Skeletal muscle cell (primary cell): ENCODE data around the gene PLEKHF1.

ENCODE experiments used
- DNase-seq: peaks from one replicate; pipeline ENCODE4 v3.0.0-alpha.2; 2010; ENCODE audit warnings: low read depth
- H3K4me3 ChIP-seq: 2 replicates; pipeline ENCODE4 v1.5.1; 2011; ENCODE audit warnings: low read depth, mild to moderate bottlenecking, control low read depth, low read length, moderate library complexity

PLEKHF1 gene

DNA sequence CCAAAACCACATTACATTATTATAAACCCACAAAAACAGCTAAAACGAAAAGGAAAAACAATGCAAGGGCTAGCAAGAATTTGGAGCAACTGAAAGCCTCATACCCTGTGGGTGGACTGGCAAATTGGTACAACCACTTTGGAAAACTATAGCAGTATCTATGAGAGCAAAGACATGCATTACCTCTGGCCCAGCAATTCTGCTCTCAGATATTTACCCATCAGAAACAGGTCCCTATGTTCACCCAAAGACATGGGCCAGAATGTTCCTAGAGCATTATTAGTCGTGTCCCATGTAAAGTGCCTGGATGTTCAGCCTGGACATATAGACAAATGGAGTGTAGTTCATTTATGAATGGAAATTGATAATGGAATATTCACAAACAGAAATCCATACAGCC lies 31.3 kb upstream of the PLEKHF1 start:
- no peak for DNase-seq
- no peak overlapping the region for H3K4me3 ChIP-seq

DNA sequence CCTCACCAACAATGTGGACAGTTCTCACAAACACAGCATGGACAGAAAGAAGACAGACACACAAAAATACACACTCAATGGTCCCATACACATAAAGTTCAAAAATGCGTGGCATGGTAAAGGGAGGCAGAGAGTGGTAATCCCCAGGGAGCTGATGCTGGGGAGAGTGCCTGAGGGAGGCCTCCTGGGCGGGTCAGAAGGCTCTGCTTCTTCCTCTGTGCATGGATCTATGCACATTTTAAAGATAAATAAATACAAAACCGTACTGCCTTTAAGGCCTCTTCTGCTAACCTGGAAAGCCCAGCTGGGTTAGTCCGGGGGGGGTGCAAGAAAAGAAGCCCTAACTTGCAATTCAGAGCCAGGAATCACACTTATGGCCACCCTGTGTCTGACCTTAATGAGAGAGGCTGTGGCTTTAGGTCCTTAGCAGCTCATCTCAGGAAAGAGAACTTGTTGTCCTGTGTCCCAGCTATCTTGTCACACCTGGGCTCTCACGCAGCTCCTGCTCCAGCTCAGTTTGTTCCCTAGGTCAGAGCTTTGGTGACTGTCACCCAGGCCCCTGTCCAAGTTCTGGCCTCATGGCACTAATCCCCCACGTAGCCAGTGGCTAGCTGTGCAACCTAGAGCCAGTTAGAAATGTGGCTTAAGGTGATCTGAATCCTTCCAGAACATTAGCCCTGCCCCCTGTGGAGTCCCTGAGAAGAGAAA lies 30.7 kb upstream of the PLEKHF1 start:
- H3K4me3 ChIP-seq: no peak overlapping the region
- DNase-seq: no peak

DNA sequence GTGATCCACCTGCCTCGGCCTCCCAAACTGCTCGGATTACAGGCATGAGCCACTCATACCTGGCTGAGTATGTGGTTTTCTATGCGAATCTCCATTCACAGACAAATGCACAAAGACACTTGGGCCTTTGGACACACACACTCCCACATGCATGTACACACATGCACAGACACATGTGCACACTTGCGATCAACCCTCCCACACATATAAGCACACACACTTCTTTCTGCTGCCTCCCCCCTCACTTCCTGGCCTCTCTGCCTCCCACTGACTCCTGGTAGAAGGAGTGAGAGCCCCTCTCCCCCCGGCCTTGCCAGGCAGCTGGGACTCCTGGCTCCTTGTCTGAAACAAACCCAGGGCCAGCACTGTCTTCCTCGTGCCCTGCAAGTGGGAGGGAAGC lies 29.3 kb upstream of the PLEKHF1 start:
- no peak overlapping the region for H3K4me3 ChIP-seq
- no peak for DNase-seq

DNA sequence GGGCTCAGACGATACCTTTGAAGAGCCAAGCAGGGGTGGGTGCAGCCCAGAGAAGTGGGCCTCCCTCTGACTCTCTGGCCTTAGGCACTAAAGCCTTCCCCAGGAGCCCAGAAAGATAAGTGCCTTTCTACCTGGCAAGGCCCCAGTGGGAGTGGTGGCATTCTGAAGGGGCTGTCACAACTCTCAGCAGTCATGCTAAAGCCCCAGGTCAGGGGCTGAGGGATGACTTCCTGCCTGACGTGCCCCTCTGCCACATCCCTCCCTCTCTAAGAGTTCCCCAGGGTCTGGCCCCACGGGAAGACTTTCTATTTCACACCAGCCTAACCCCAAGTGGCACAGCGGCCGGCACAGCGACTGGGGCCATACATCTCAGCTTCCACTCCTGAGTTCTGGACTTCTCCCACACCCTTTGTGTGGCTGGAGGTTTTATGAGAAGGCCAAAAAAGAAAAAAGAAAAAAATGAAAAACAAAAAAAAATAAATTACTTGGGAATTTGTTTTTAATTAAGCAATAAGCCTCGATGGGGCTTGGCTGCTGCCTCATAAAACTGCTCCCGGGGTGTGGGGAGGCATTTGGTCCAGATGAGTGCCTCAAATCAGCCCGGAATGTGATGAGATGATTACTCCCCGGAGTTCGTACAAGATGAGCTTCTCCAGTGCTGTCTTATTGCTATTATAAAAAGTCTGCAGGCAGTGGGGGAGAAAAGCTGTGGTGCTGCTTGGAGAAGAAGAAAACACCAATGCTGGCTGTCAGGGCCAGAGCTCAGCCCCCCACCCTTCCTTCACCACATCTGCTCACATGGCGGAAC lies 28.5 kb upstream of the PLEKHF1 start:
- H3K4me3 ChIP-seq: no peak overlapping the region
- DNase-seq: no peak

DNA sequence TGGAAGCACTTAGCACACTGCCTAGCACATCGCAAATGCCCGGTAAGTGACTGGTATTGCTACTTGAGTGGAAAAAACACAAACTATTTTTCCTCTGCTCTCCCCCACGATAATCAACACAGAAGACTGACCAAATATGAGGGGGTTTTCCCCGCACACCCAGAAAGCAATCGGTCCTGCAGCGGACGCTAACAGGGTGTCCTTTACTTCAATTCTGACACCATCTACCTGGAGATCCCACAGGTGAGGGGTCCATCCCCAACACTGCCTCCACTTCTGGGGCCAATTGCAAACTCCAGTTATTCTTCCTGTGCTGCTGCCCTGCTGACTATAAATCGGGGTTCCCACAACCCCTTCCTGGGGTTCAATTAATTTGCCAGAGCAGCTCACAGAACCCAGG lies 26.2 kb upstream of the PLEKHF1 start:
- no peak for DNase-seq
- H3K4me3 ChIP-seq: no peak overlapping the region

DNA sequence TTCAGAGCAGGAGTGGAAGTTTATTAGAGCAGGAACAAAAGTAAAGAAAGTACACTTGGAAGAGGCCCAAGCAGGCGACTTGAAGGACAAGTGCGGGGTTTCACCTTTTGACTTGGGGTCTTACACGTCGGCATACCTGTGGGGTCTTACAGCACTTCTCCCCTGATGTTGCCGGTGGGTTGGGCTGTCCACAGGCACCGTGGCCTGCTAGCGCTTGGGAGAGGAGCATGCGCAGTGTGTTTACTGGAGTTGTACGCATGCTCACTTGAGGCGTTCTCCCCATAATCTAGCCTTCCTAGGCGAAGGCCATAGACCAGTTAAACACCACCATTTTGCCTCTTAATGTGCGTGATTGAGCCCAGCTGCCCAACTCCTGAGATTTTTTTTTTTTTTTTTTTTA lies 25.0 kb upstream of the PLEKHF1 start:
- no peak for DNase-seq
- no peak overlapping the region for H3K4me3 ChIP-seq

DNA sequence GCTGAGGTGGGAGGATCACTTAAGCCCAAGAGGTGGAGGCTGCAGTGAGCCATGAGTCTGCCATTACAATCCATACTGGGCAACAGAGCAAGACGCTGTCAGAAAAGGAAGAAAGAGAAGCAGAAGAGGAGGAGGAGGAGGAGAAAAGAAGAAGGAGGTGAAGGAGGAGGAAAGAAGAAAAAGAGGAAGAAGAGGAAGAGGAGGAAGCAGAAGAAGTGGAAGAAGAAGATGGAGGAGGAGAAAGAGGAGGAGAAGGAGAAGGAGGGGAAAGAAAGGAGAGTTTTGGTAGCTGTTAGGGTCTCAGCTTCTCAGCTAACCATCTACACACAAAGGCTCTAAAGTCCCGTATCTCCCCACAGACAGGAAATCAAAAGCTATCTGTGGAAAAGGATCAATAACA lies 23.7 kb upstream of the PLEKHF1 start:
- no peak for DNase-seq

DNA sequence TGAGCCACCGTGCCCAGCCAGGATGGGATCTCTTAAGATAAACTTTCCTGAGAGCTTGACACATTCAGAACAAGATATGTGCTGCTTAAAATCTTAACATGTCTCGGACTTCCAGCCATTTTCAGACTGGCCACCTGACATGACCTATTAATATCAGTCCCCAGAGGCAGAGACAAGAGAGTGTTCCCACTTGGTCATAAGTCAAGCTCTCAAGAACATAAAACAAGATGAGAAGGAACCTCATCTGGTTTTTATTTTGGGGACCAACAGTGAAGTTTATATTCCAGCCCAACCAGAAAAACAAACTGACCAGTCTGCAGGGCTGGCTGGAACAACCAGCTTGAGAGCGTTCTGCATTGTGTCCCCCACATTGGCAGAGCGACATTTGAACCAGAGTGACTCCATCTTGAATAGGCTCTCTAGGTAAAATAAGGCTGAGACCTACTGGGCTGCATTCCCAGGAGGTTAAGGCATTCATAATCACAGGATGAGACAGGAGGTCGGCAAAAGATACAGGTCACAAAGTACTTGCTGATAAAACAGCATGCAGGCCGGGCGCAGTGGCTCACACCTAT lies 21.8 kb upstream of the PLEKHF1 start:
- H3K4me3 ChIP-seq: no peak overlapping the region
- DNase-seq: no peak

More for the DNA sequence above, 23.7 kb upstream of the PLEKHF1 start:
- H3K4me3 ChIP-seq: no peak overlapping the region

DNA sequence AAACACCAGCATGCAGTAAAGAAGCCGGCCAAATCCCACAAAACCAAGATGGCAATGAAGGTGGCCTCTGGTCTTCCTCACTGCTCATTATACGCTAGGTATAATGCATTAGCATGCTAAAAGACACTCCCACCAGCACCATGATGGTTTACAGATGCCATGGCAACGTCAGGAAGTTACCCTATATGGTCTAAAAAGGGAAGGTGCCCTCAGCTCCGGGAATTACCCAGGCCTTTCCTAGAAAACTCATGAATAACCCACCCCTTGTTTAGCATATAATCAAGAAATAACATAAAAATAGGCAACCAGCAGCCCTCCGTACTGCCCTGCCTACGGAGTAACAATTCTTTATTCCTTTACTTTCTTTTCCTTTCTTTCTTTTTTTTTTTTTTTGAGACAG lies 21.1 kb upstream of the PLEKHF1 start:
- no peak overlapping the region for H3K4me3 ChIP-seq
- no peak for DNase-seq

DNA sequence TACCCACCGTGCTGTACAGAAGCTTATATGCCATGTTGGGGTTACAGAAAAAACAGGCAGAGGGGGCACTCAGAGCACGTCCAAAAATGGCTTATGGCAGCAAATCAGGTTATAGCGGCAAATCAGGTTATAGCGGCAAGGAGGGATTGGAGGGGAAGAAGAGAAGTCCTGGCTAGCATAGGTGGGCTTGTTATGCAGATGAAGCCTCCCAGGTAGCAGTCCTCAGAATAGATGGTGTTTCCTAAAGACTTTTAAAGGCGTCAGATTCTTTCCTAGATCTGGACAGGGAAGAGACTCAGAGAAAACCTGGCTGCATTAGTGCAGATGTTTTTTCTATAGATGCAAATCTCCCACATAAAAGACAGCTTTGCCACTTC lies 19.8 kb upstream of the PLEKHF1 start:
- no peak for DNase-seq
- no peak overlapping the region for H3K4me3 ChIP-seq

DNA sequence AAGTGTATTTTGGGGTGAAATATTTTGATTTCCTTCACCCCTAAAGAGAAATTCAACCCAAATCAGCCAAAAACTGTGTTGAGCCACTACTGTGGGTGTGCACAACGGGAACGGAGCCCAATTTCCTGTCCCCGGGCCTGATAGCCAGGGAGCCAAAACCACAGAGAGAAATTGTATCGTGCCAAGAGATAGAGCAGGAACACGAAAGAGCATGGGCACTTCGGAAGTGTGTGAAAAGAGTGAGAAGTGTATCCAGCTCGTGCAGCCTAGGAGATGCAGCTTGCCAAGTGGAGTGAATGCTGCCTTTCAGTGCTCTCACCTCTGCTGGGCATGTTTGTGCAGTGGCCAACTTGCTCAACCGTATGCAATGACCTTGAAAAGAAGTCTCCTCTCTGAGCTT lies 19.4 kb upstream of the PLEKHF1 start:
- DNase-seq: no peak
- H3K4me3 ChIP-seq: no peak overlapping the region

DNA sequence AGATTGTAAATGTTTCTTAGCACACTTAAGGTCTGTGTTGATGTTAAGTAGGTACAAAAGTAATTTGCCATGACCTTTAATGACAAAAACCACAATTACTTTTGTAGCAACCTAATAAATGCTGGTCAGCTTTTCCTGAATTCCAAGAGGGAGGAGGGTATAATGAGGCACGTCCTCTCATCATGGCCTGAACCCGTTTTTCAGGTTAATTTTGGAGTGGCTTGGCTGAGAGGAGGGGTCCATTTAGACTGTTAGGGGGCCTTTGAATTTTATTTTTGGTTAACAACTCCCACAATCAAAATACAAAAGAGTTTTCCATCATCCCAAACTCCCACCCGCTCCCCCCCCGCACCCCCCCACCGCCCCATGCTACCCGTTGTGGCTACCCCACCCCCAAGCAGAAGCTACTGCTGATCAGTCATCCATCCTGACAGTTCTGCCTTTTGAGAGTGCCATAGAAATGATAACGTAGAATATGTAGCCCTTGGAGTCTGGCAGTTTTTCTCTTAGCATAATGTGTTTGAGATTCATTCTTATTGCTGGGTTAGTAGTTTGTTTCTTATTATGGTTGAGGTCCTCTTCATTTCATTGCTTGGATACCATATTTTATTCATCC lies 14.4 kb upstream of the PLEKHF1 start:
- no peak overlapping the region for H3K4me3 ChIP-seq
- no peak for DNase-seq

DNA sequence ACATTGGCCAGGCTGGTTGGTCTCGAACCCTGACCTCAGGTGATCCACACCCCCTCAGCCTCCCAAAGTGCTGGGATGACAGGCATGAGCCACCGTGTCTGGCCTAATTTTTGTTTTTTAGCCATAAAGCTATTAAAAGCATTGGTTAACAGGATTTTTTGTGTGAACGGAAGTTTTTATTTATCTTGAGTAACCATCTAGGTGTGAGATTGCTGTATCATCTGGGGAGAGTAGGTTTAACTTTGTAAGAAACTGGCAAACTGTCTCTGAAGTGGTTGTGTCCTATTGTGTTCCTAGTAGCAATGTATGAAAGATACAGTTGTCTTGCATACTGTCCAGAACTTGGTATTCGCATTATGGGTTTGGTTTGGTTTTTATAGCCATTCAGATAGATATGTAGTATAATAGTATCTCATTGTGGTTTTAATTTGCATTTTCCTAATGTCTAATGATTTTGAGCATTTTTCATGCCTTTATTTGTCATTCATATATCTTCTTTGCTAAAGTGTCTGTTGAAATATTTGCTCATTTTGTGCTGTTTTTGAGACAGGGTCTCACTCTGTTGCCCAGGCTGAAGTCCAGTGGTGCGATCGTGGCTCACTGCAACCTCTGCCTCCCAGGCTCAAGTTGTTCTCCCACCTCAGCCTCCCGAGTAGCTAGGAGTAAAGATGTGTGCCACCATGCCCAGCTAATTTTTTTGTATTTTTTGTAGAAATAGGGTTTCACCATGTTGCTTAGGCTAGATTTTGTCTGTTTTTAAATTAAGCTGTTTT lies 13.5 kb upstream of the PLEKHF1 start:
- no peak for DNase-seq
- no peak overlapping the region for H3K4me3 ChIP-seq

DNA sequence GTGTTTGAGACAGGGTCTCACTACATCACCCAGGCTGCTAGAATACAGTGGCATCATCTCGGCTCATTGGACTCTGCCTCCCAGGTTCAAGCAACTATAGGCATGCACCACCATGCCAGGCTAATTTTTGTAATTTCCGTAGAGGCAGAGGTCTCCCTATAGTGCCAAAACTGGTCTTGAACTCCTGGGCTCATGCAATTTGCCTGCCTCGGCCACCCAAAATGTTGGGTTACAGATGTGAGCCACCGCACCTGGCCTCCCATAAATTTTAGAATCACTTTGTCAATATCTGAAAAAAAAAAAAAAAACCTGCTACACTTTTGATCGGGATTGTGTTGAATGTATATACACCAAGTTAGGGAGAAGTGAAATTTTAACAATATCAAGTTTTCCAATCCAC lies 11.9 kb upstream of the PLEKHF1 start:
- no peak for DNase-seq
- no peak overlapping the region for H3K4me3 ChIP-seq

DNA sequence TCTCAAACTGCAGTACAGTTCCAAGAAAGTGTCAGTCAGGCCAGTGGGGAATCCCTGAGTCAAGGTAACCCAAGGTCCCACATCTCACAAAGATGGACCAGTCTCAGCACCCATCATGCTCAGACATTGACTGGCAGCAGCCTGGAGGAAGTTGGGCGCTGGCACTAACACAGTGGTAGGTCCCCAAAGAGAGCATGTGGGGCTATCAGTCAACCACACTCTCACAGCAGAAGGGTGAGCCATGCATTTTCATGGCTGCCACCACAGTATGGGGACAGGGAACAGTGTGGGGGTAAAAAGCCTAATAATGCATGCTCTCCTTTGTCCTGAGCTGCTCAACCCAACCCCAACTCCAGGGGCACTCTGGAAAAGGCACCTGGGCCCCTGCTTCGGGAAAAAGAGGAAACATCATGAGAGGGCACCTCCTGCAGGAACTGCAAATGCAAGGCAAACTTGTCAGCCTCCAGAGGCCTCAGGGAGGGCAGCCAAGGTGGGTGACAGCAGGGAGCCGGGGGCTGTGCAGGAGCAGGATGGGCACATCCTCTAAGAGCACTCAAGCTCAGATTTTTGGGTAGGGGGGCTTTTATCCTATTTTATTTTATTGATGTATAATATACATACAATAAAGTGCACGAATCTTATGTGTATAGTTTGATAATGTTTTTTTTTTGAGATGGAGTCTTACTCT lies 9.5 kb upstream of the PLEKHF1 start:
- H3K4me3 ChIP-seq: no peak overlapping the region
- DNase-seq: no peak

DNA sequence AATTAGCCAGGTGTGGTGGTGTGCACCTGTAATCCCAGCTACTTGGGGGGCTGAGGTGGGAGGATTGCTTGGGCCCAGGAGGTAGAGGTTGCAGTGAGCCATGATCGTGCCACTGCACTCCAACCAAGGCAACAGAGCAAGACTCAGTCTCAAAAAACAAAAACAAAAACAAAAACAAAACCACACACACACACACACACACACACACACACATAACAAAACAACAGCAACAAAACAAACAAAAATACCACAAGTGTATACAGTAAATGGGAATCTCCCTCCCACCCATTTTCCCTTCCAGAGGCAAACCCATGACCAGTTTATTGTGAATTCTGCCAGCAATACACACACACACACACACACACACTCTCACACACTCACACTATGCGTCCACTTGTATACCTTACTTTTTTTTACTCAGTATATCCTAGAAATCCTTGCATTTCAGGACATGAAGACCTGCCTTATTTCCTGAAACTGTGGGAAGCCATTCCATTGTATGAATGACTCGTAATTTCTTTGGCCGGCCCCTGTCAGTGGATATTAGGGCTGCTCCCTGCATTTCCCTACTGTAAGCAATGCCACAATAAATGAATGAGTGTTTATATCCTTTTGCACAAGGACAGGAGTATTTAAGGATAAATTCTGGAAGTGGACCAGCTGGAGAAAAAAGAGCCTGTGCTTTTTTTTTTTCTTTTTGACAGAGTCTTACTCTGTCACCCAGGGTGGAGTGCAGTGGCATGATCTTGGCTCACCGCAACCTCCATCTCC lies 6.9 kb upstream of the PLEKHF1 start:
- no peak for DNase-seq
- no peak overlapping the region for H3K4me3 ChIP-seq

DNA sequence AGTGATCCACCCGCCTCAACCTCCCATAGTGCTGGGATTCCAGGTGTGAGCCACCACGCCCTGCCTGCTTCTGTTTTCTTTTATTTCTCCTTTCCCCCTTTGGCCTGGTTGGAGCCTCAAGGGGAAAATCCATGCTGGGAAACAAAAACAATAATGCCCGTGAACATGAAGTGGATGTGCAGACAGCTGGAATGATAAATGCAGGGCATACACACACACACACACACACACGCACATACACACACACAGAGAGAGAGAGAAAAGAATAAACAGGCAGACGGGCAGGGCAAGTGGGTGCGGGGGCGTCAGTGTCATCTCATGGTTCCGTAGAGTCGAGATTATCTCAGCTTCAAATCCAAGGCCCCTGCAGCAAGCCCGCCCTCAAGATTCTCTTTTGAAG lies 4.4 kb upstream of the PLEKHF1 start:
- no peak overlapping the region for H3K4me3 ChIP-seq
- no peak for DNase-seq

DNA sequence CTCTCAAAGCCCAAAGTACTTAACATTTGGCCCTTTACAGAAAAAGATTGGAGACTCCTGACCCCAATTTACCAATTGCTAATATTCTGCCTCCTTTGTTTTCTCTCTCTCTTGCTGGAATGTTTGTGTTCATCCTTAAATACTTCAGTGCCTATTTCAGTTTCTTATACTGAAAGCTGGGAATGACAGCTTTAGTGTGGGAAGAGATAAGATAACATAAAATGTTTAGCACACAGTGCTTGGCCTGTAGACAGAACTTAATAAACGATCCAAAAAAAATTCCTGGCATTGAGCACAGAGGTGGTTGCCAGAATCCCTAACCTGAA lies 3.0 kb upstream of the PLEKHF1 start:
- H3K4me3 ChIP-seq: peak overlapping the region; percentile 0
- no peak for DNase-seq
